GM12878 (cell line): ENCODE measurements around the gene F10. TPM values are rescaled to one million over a fixed set of nuclear protein-coding genes. Genes with fewer than 3 reads are reported as not detected.

ENCODE experiments used
- ATAC-seq: fragments of 200-7000 bp; cut with Tn5 transposase; 3 replicates; pipeline ENCODE4 v1.9.1; 2020; ENCODE audit warnings: mild to moderate bottlenecking, moderate library complexity
- BruUV-seq: library from RNA; stranded (reverse); fragments of 400-500 nt; replicated peaks from 2 replicates; lab custom pipeline; 2021; lab: Mats Ljungman, UMichigan
- CTCF ChIA-PET: fragments of 300-600 bp; sonication (Branson Sonifier 250); formaldehyde crosslinking; extraction: SDS; loops from one replicate; lab custom pipeline; 2021; ENCODE audit warnings: inconsistent platforms; lab: Yijun Ruan, JAX
- POLR2A ChIA-PET: fragments of 350-600 bp; formaldehyde crosslinking; extraction: SDS; loops from one replicate; lab custom pipeline; 2021; ENCODE audit warnings: inconsistent platforms; lab: Charles Lee
- RAD21 ChIA-PET: fragments of 300-600 bp; sonication (Branson Sonifier 250); formaldehyde crosslinking; loops from one replicate; lab custom pipeline; 2023; ENCODE audit warnings: antibody characterized with exemption; ENCODE audit not compliant: unreplicated experiment; lab: Charles Lee
- SMC1A ChIA-PET: fragments of 300-600 bp; sonication (Branson Sonifier 250); formaldehyde crosslinking; loops from one replicate; lab custom pipeline; 2023; ENCODE audit not compliant: unreplicated experiment, uncharacterized antibody; lab: Charles Lee
- DNase-seq: peaks from one replicate; pipeline ENCODE4 v3.0.0-alpha.2; 2011; ENCODE audit warnings: low read depth, low spot score
- FAIRE-seq: peaks from 3 replicates; lab custom pipeline; 2011; peaks lifted over from hg19 to GRCh38; lab: Jason Lieb, UNC
- H2AFZ ChIP-seq: 2 replicates; pipeline ENCODE4 v1.6.0; 2011; ENCODE audit warnings: low read depth, low read length, control low read depth; ENCODE audit not compliant: control insufficient read depth
- H3K27ac ChIP-seq: 2 replicates; pipeline ENCODE4 v1.5.1; 2011; ENCODE audit warnings: control low read depth; ENCODE audit not compliant: control insufficient read depth, insufficient read depth
- H3K27me3 ChIP-seq, 2 experiments: replicated peaks in 1 of 2; 2 replicates each; pipeline versions ENCODE4 v1.6.0 to v1.6.1; 2011; ENCODE audit warnings: low read length in 1 of 2; ENCODE audit not compliant: control insufficient read depth in 2 of 2, insufficient read depth in 2 of 2
- H3K36me3 ChIP-seq, 2 experiments: 2 replicates each; pipeline ENCODE4 v1.5.1; 2011; ENCODE audit warnings: low read length in 1 of 2; ENCODE audit not compliant: control insufficient read depth in 2 of 2, insufficient read depth in 2 of 2
- H3K4me1 ChIP-seq: 2 replicates; pipeline ENCODE4 v1.6.1; 2011; ENCODE audit warnings: mild to moderate bottlenecking, low read length, moderate library complexity, mixed read lengths; ENCODE audit not compliant: control insufficient read depth, insufficient read depth
- H3K4me2 ChIP-seq: 2 replicates; pipeline ENCODE4 v1.6.0; 2011; ENCODE audit warnings: control low read depth; ENCODE audit not compliant: control insufficient read depth, insufficient read depth
- H3K4me3 ChIP-seq: fragments of 200-600 bp; sonication (generic); 2 replicates; pipeline ENCODE4 v1.5.1; 2016
- H3K79me2 ChIP-seq: 2 replicates; pipeline ENCODE4 v1.6.0; 2011; ENCODE audit warnings: low read length; ENCODE audit not compliant: control insufficient read depth, insufficient read depth
- H3K9ac ChIP-seq: 2 replicates; pipeline ENCODE4 v1.8.0; 2011; ENCODE audit warnings: low read length, control low read depth, mixed read lengths; ENCODE audit not compliant: control insufficient read depth, insufficient read depth
- H3K9me3 ChIP-seq: replicated peaks from 3 replicates; pipeline ENCODE4 v1.5.1; 2011; ENCODE audit warnings: mild to moderate bottlenecking, low read length; ENCODE audit not compliant: control insufficient read depth, insufficient read depth
- H4K20me1 ChIP-seq: 2 replicates; pipeline ENCODE4 v1.6.0; 2011; ENCODE audit not compliant: control insufficient read depth, insufficient read depth
- ATF3 ChIP-seq: IDR thresholded peaks from 2 replicates; pipeline ENCODE4 v1.6.1; 2011; ENCODE audit warnings: low read depth, mild to moderate bottlenecking, low read length, moderate library complexity, borderline replicate concordance; ENCODE audit errors: extremely low read depth
- ATF7 ChIP-seq: fragments of 450-650 bp; IDR thresholded peaks from 2 replicates; pipeline ENCODE4 v1.6.1; 2016; ENCODE audit warnings: low read depth, mild to moderate bottlenecking
- EGR1 ChIP-seq, 2 experiments: IDR thresholded peaks; 1 replicate in 1 of 2; 2 replicates in 1 of 2; pipeline ENCODE4 v1.6.1; 2011 to 2012; ENCODE audit warnings: low read depth in 2 of 2, low read length in 2 of 2, borderline replicate concordance in 1 of 2, mild to moderate bottlenecking in 1 of 2, moderate library complexity in 1 of 2
- FOXK2 ChIP-seq: fragments of 450-650 bp; IDR thresholded peaks from 2 replicates; pipeline ENCODE4 v1.6.1; 2017; ENCODE audit warnings: mild to moderate bottlenecking, moderate library complexity
- GABPA ChIP-seq: IDR thresholded peaks from 2 replicates; pipeline ENCODE4 v1.6.1; 2014; ENCODE audit warnings: antibody characterized with exemption, low read depth, mild to moderate bottlenecking, inconsistent platforms
- KDM1A ChIP-seq: fragments of 200-600 bp; sonication (generic); IDR thresholded peaks from 2 replicates; pipeline ENCODE4 v1.6.1; 2016; ENCODE audit warnings: borderline replicate concordance
- MEF2A ChIP-seq: IDR thresholded peaks from 2 replicates; pipeline ENCODE4 v1.6.1; 2011; ENCODE audit warnings: low read depth, mild to moderate bottlenecking, low read length, moderate library complexity; ENCODE audit not compliant: insufficient read depth
- NFIC ChIP-seq: IDR thresholded peaks from 2 replicates; pipeline ENCODE4 v1.6.1; 2012; ENCODE audit warnings: low read depth, mild to moderate bottlenecking, inconsistent platforms, low read length, moderate library complexity
- NR2C1 ChIP-seq: fragments of 450-650 bp; IDR thresholded peaks from 2 replicates; pipeline ENCODE4 v1.6.1; 2017; ENCODE audit warnings: antibody characterized with exemption, mild to moderate bottlenecking, moderate library complexity
- PML ChIP-seq: IDR thresholded peaks from 2 replicates; pipeline ENCODE4 v1.6.1; 2012; ENCODE audit warnings: low read length, inconsistent platforms
- RAD51 ChIP-seq: fragments of 450-650 bp; IDR thresholded peaks from 2 replicates; pipeline ENCODE4 v1.6.1; 2016; ENCODE audit warnings: moderate library complexity, mild to moderate bottlenecking, inconsistent platforms
- STAT3 ChIP-seq: IDR thresholded peaks from 2 replicates; pipeline ENCODE4 v1.6.1; 2011; ENCODE audit warnings: low read depth, low read length, improper control_type of control experiment
- SUPT20H ChIP-seq: IDR thresholded peaks from 2 replicates; pipeline ENCODE4 v1.6.1; 2011; ENCODE audit warnings: low read depth, mild to moderate bottlenecking, low read length, moderate library complexity, borderline replicate concordance; ENCODE audit not compliant: control insufficient read depth
- SUZ12 ChIP-seq: fragments of 200-600 bp; sonication (generic); IDR thresholded peaks from one replicate; pipeline ENCODE4 v1.6.1; 2018; ENCODE audit warnings: antibody characterized with exemption, mild to moderate bottlenecking; ENCODE audit not compliant: unreplicated experiment
- TAF1 ChIP-seq: IDR thresholded peaks from 2 replicates; pipeline ENCODE4 v1.6.1; 2011; ENCODE audit warnings: mild to moderate bottlenecking, low read depth, low read length, borderline replicate concordance
- TCF7 ChIP-seq: IDR thresholded peaks from 2 replicates; pipeline ENCODE4 v1.6.1; 2014; ENCODE audit warnings: antibody characterized with exemption, borderline replicate concordance
- YBX1 ChIP-seq: fragments of 450-650 bp; IDR thresholded peaks from 2 replicates; pipeline ENCODE4 v1.6.1; 2016; ENCODE audit warnings: antibody characterized with exemption
- ZNF217 ChIP-seq: fragments of 450-650 bp; IDR thresholded peaks from 2 replicates; pipeline ENCODE4 v1.6.1; 2017; ENCODE audit warnings: antibody characterized with exemption, mild to moderate bottlenecking
- ZNF24 ChIP-seq: fragments of 450-650 bp; IDR thresholded peaks from 2 replicates; pipeline ENCODE4 v1.6.1; 2017; ENCODE audit warnings: antibody characterized with exemption, mild to moderate bottlenecking
- WGBS: methylation state at CpG from one replicate; pipeline ENCODE4 v1.1.6; 2016; ENCODE audit warnings: low lambda C conversion rate; ENCODE audit not compliant: insufficient replicate concordance, insufficient coverage; ENCODE audit errors: missing lambda C conversion rate; 5-methylcytosine and 5-hydroxymethylcytosine counted together
- in situ Hi-C: fragments of 300-500 bp; cut with MboI; formaldehyde crosslinking; loops from 9 replicates; pipeline ENCODE4 v1.14.3; 2018; ENCODE audit warnings: mixed read lengths
- intact Hi-C: fragments of 100-400 bp; cut with micrococcal nuclease; formaldehyde crosslinking; loops from one replicate; pipeline ENCODE4 v1.14.2; 2022; ENCODE audit not compliant: unreplicated experiment
- polyA plus RNA-seq, 11 experiments: library from polyadenylated mRNA; depleted of rRNA in 4 of 11; unstranded in 6 of 11; stranded (reverse) in 5 of 11; fragments of >200 nt; fragmentation: Nextera tagmentation in 4 of 11; fragmentation: Illumina TruSeq in 1 of 11; extraction: Ambion mirVana in 4 of 11; extraction: Trizol in 1 of 11; gene quantifications; 1 replicate in 1 of 11; 2 replicates in 10 of 11; pipeline versions ENCODE4 v1.2.1 to v1.2.3, GENCODE V29; 2011 to 2016; ENCODE audit warnings: inconsistent platforms in 2 of 11, missing spikeins in 2 of 11, low read depth in 1 of 11
- total RNA-seq, 4 experiments: library from RNA; depleted of rRNA in 3 of 4; stranded (reverse); fragments of >200 nt in 3 of 4; fragmentation: Illumina TruSeq in 1 of 4; extraction: Trizol in 1 of 4; gene quantifications; 2 replicates each; pipeline versions ENCODE4 v1.2.1 to v1.2.3, GENCODE V29; 2013 to 2021

F10 gene
- total and polyA plus RNA-seq, 10 of the 15 experiments (the other 5 are each of a cell fraction or from before 2014, with no cell fraction given) = not detected

GRCh38 chr13:113145911-113146598 lies 23.5 kb downstream of the F10 start:
- no TSS peak for BruUV-seq
- Histone ChIP-seq H3K9me3 (no peaks in the 10 kb centered on the region; the same call in 2 of the 3 replicates), H3K36me3 (no peaks in the 10 kb centered on the region), H3K4me1 (no peaks in the 10 kb centered on the region), H3K9ac (no peak overlapping the region), H3K27ac (no peak overlapping the region), H2AFZ (no peak overlapping the region), H4K20me1 (no peaks in the 10 kb centered on the region), H3K4me3 (no peak overlapping the region), H3K27me3 (no peaks in the 10 kb centered on the region), H3K79me2 (no peaks in the 10 kb centered on the region), H3K4me2 (no peak overlapping the region)
- WGBS = 63% methylated on average over 11 of the region's 15 CpGs
- ChIA-PET POLR2A (interaction anchor here (0.6 kb wide), 1 partner anchor 47 kb away, joined by 3 read pairs; no protein-coding TSS in a partner anchor), RAD21 (no interaction called here), CTCF (no interaction called here), SMC1A (no interaction called here)
- in situ Hi-C loops (no loop called here), intact Hi-C loops (no loop called here)
- ATAC-seq (no peak), DNase-seq (no peak), FAIRE-seq (no peak)
- TF ChIP-seq SUPT20H (no peak), FOXK2 (no peak), ZNF217 (no peak), GABPA (no peak), SUZ12 (no peak), STAT3 (no peak), YBX1 (no peak), TCF7 (no peak), ZNF24 (no peak), MEF2A (no peak), ATF7 (no peak), NR2C1 (no peak), RAD51 (no peak), PML (no peak), TAF1 (no peak), ATF3 (no peak), NFIC (no peak), EGR1 (IDR thresholded peaks at IDR 0.05; ENCODE audit: borderline replicate concordance in 1 of 2, low read depth in 2 of 2, low read length in 2 of 2) (no peak), KDM1A (no peak)
